AG04450 (cell line): ENCODE results near the gene KRTAP22-2. TPM values are rescaled to one million over a fixed set of nuclear protein-coding genes. Genes with fewer than 3 reads are reported as not detected.

Source experiments
- CTCF ChIA-PET: fragments of 300-600, 350-600 bp; formaldehyde crosslinking; extraction: SDS; loops from one replicate; lab custom pipeline; 2022; ENCODE audit warnings: antibody characterized with exemption, inconsistent platforms; lab: Charles Lee
- POLR2A ChIA-PET: fragments of 350-600 bp; formaldehyde crosslinking; extraction: SDS; loops from one replicate; lab custom pipeline; 2021; ENCODE audit warnings: antibody characterized with exemption, inconsistent platforms; lab: Yijun Ruan, JAX
- DNase-seq: peaks from one replicate; pipeline ENCODE4 v3.0.0-alpha.2; 2011; ENCODE audit warnings: low read depth, low spot score
- H3K27ac ChIP-seq: one replicate; pipeline ENCODE4 v1.5.1; 2012; ENCODE audit warnings: low read depth, low read length, control low read depth
- H3K27me3 ChIP-seq: one replicate; pipeline ENCODE4 v1.6.0; 2012; ENCODE audit warnings: low read length; ENCODE audit not compliant: control insufficient read depth, insufficient read depth
- H3K4me3 ChIP-seq: 2 replicates; pipeline ENCODE4 v1.5.1; 2011; ENCODE audit warnings: mild to moderate bottlenecking, low read depth, low read length, control low read depth
- H3K9me3 ChIP-seq: 2 replicates; pipeline ENCODE4 v1.5.1; 2012; ENCODE audit warnings: low read length; ENCODE audit not compliant: control insufficient read depth, insufficient read depth
- CTCF ChIP-seq: IDR thresholded peaks from 2 replicates; pipeline ENCODE4 v1.5.1; 2011; ENCODE audit warnings: low read depth, low read length, control low read depth, inconsistent platforms
- polyA plus RNA-seq: library from polyadenylated mRNA; depleted of rRNA; stranded (reverse); fragments of >200 nt; gene quantifications from 2 replicates; pipeline ENCODE4 v1.2.3, GENCODE V29; 2011

Gene KRTAP22-2
- polyA plus RNA-seq, 1 experiment, result not detected

- H3K27me3 ChIP-seq, result no peaks in the 10 kb centered on the region
- POLR2A ChIA-PET, result no interaction called here
- H3K4me3 ChIP-seq, result no peak overlapping the region
- H3K9me3 ChIP-seq, result peaks cover 9% of the 10 kb centered on the region
- no peak for TF ChIP-seq CTCF
- CTCF ChIA-PET, result no interaction called here
- DNase-seq, result no peak
- H3K27ac ChIP-seq, result no peak overlapping the region
Observed at GRCh38 chr21:30615199-30615598, 25.0 kb upstream of the KRTAP22-2 start.

- ChIA-PET CTCF (no interaction called here), POLR2A (no interaction called here)
- TF ChIP-seq CTCF, result no peak
- no peaks in the 10 kb centered on the region for H3K27me3 ChIP-seq
- peaks cover 9% of the 10 kb centered on the region for H3K9me3 ChIP-seq
- no peak for DNase-seq
- H3K4me3 ChIP-seq, result no peak within 1 kb of the TSS
- H3K27ac ChIP-seq, result no peak within 1 kb of the TSS
Observed at GRCh38 chr21:30613836-30614235, 23.6 kb upstream of the KRTAP22-2 start, which contains the start of gene KRTAP6-1. TSS of gene KRTAP6-1 (minus strand) at chr21:30613930. CDS start at chr21:30613904, 26 bp downstream.

GRCh38 chr21:30612132-30612531, 21.9 kb upstream of the KRTAP22-2 start:
- Histone ChIP-seq H3K4me3 (no peak overlapping the region), H3K27me3 (no peaks in the 10 kb centered on the region), H3K9me3 (peaks cover 12% of the 10 kb centered on the region), H3K27ac (no peak overlapping the region)
- CTCF ChIA-PET, result no interaction called here
- TF ChIP-seq CTCF, result no peak
- no peak for DNase-seq
- POLR2A ChIA-PET, result no interaction called here

GRCh38 chr21:30605968-30606367, 15.8 kb upstream of the KRTAP22-2 start:
- TF ChIP-seq CTCF, result no peak
- no peak overlapping the region for H3K4me3 ChIP-seq
- no peaks in the 10 kb centered on the region for H3K27me3 ChIP-seq
- CTCF ChIA-PET, result no interaction called here
- POLR2A ChIA-PET, result no interaction called here
- no peak for DNase-seq
- H3K9me3 ChIP-seq, result peaks cover 21% of the 10 kb centered on the region
- H3K27ac ChIP-seq, result no peak overlapping the region

GRCh38 chr21:30600787-30601186, 10.6 kb upstream of the KRTAP22-2 start, which contains the start of gene KRTAP22-1:
TSS of gene KRTAP22-1 (plus strand) at chr21:30601087.
- DNase-seq, result no peak
- CTCF ChIA-PET, result no interaction called here
- Histone ChIP-seq H3K9me3 (peaks cover 17% of the 10 kb centered on the region), H3K4me3 (no peak within 1 kb of the TSS), H3K27me3 (no peaks in the 10 kb centered on the region), H3K27ac (no peak within 1 kb of the TSS)
- TF ChIP-seq CTCF, result no peak
- POLR2A ChIA-PET, result no interaction called here
